H1 (cell line): ENCODE measurements around the gene LYPD6. TPM values are rescaled to one million over a fixed set of nuclear protein-coding genes. Genes with fewer than 3 reads are reported as not detected.

ENCODE experiments used
- CTCF ChIA-PET: fragments of 300-600 bp; sonication (Branson Sonifier 250); formaldehyde crosslinking; loops from one replicate; lab custom pipeline; 2021; ENCODE audit not compliant: partially characterized antibody; lab: Charles Lee
- POLR2A ChIA-PET: fragments of 300-600 bp; sonication (Branson Sonifier 250); formaldehyde crosslinking; loops from one replicate; lab custom pipeline; 2021; ENCODE audit warnings: inconsistent platforms; ENCODE audit not compliant: partially characterized antibody; lab: Charles Lee
- DNase-seq, 2 experiments: peaks; one replicate each; pipeline versions ENCODE4 v3.0.0 to v3.0.0-alpha.2; 2010 to 2022; ENCODE audit warnings: low spot score in 2 of 2, low read depth in 1 of 2, mixed read lengths in 1 of 2
- FAIRE-seq: peaks from 2 replicates; lab custom pipeline; 2011; peaks lifted over from hg19 to GRCh38; lab: Jason Lieb, UNC
- H2AFZ ChIP-seq: 2 replicates; pipeline ENCODE4 v1.8.1; 2012; ENCODE audit warnings: low read length, inconsistent platforms
- H2AK5ac ChIP-seq: 2 replicates; pipeline ENCODE4 v1.6.1; 2013; ENCODE audit warnings: low read depth, low read length
- H2BK120ac ChIP-seq: replicated peaks from 2 replicates; pipeline ENCODE3; 2013; ENCODE audit warnings: low read depth, low read length, inconsistent platforms
- H2BK12ac ChIP-seq: 2 replicates; pipeline ENCODE4 v1.6.1; 2013; ENCODE audit warnings: low read depth, low read length
- H2BK15ac ChIP-seq: 2 replicates; pipeline ENCODE4 v1.6.1; 2013; ENCODE audit warnings: low read length
- H2BK20ac ChIP-seq: 2 replicates; pipeline ENCODE4 v1.6.1; 2013; ENCODE audit warnings: low read length
- H2BK5ac ChIP-seq: 2 replicates; pipeline ENCODE4 v1.6.1; 2013; ENCODE audit warnings: low read depth, low read length
- H3K14ac ChIP-seq: 2 replicates; pipeline ENCODE4 v1.6.1; 2013; ENCODE audit warnings: inconsistent platforms; ENCODE audit not compliant: insufficient read length
- H3K18ac ChIP-seq: 2 replicates; pipeline ENCODE4 v1.6.1; 2013; ENCODE audit warnings: low read length; ENCODE audit errors: extremely low read depth
- H3K23ac ChIP-seq: 2 replicates; pipeline ENCODE4 v1.6.1; 2013; ENCODE audit warnings: inconsistent platforms; ENCODE audit not compliant: insufficient read length
- H3K23me2 ChIP-seq: 2 replicates; pipeline ENCODE4 v1.6.1; 2013; ENCODE audit warnings: low read depth, low read length
- H3K27ac ChIP-seq: 2 replicates; pipeline ENCODE4 v1.6.1; 2011; ENCODE audit warnings: low read depth, low read length, inconsistent platforms
- H3K27me3 ChIP-seq, 4 experiments: replicated peaks in 1 of 4; 1 replicate in 1 of 4; 2 replicates in 3 of 4; pipeline versions ENCODE4 v1.6.1 to v1.8.1; 2011 to 2013; ENCODE audit warnings: low read length in 3 of 4, mild to moderate bottlenecking in 3 of 4, inconsistent platforms in 2 of 4, mixed read lengths in 2 of 4, moderate library complexity in 1 of 4; ENCODE audit not compliant: control insufficient read depth in 3 of 4, insufficient read depth in 3 of 4; ENCODE audit errors: extremely low read depth in 1 of 4
- H3K36me3 ChIP-seq, 4 experiments: 2 replicates each; pipeline versions ENCODE4 v1.6.1 to v1.8.1; 2011 to 2013; ENCODE audit warnings: mild to moderate bottlenecking in 4 of 4, low read length in 3 of 4, moderate library complexity in 2 of 4, control low read depth in 1 of 4, inconsistent platforms in 1 of 4; ENCODE audit not compliant: insufficient read depth in 4 of 4, control insufficient read depth in 2 of 4
- H3K4ac ChIP-seq: replicated peaks from 2 replicates; pipeline ENCODE3; 2013; ENCODE audit warnings: low read length, low read depth, mixed read lengths, inconsistent platforms; ENCODE audit not compliant: insufficient read length
- H3K4me1 ChIP-seq, 4 experiments: replicated peaks in 1 of 4; 1 replicate in 1 of 4; 2 replicates in 3 of 4; pipeline versions ENCODE4 v1.6.1 to v1.8.1; 2011 to 2013; ENCODE audit warnings: low read length in 3 of 4, inconsistent platforms in 2 of 4, mixed read lengths in 1 of 4; ENCODE audit not compliant: insufficient read depth in 4 of 4, control insufficient read depth in 3 of 4
- H3K4me2 ChIP-seq, 2 experiments: 2 replicates each; pipeline versions ENCODE4 v1.6.1 to v1.8.1; 2011 to 2013; ENCODE audit warnings: low read depth in 2 of 2, low read length in 2 of 2, control low read depth in 1 of 2, inconsistent platforms in 1 of 2, mild to moderate bottlenecking in 1 of 2; ENCODE audit not compliant: insufficient read depth in 1 of 2
- H3K4me3 ChIP-seq, 4 experiments: fragments of 200-600, 300-600 bp in 1 of 4; sonication (generic), shearing (Covaris generic), sonication (Bioruptor Twin) in 1 of 4; 2 replicates each; pipeline versions ENCODE4 v1.5.1 to v1.8.1; 2011 to 2016; ENCODE audit warnings: low read length in 4 of 4, low read depth in 3 of 4, control low read depth in 2 of 4, inconsistent platforms in 2 of 4, mild to moderate bottlenecking in 2 of 4, mixed read lengths in 1 of 4, moderate library complexity in 1 of 4; ENCODE audit not compliant: insufficient read depth in 2 of 4; ENCODE audit errors: extremely low read depth in 1 of 4
- H3K56ac ChIP-seq: replicated peaks from 2 replicates; pipeline ENCODE3; 2013; ENCODE audit warnings: low read depth, mild to moderate bottlenecking, mixed read lengths, low read length, inconsistent platforms; ENCODE audit not compliant: insufficient read length
- H3K79me1 ChIP-seq: 2 replicates; pipeline ENCODE4 v1.6.1; 2013; ENCODE audit warnings: low read depth, low read length, control low read depth
- H3K79me2 ChIP-seq, 2 experiments: 2 replicates each; pipeline versions ENCODE4 v1.6.1 to v1.8.1; 2012 to 2013; ENCODE audit warnings: low read length in 2 of 2, mild to moderate bottlenecking in 2 of 2, inconsistent platforms in 1 of 2; ENCODE audit not compliant: insufficient read depth in 2 of 2, control insufficient read depth in 1 of 2
- H3K9ac ChIP-seq, 4 experiments: replicated peaks in 1 of 4; 1 replicate in 1 of 4; 2 replicates in 3 of 4; pipeline versions ENCODE4 v1.6.1 to v1.8.1; 2011 to 2013; ENCODE audit warnings: low read depth in 3 of 4, low read length in 3 of 4, control low read depth in 2 of 4, mild to moderate bottlenecking in 2 of 4, moderate library complexity in 2 of 4, inconsistent platforms in 1 of 4; ENCODE audit errors: extremely low read depth in 1 of 4
- H3K9me3 ChIP-seq, 2 experiments: 2 replicates each; pipeline versions ENCODE4 v1.6.1 to v1.8.1; 2012 to 2013; ENCODE audit warnings: mild to moderate bottlenecking in 2 of 2, moderate library complexity in 2 of 2, control low read depth in 1 of 2, inconsistent platforms in 1 of 2, low read depth in 1 of 2, low read length in 1 of 2, mixed read lengths in 1 of 2; ENCODE audit not compliant: insufficient read depth in 2 of 2
- H4K20me1 ChIP-seq, 2 experiments: replicated peaks in 1 of 2; 2 replicates each; pipeline versions ENCODE3 to v1.8.1; 2011 to 2013; ENCODE audit warnings: inconsistent platforms in 2 of 2, low read length in 2 of 2, mild to moderate bottlenecking in 1 of 2; ENCODE audit not compliant: insufficient read depth in 2 of 2, control insufficient read depth in 1 of 2
- H4K5ac ChIP-seq: 2 replicates; pipeline ENCODE4 v1.6.1; 2013; ENCODE audit warnings: low read length, low read depth, mixed read lengths, inconsistent platforms; ENCODE audit not compliant: insufficient read length
- H4K8ac ChIP-seq: 2 replicates; pipeline ENCODE4 v1.8.0; 2013; ENCODE audit warnings: mild to moderate bottlenecking, moderate library complexity, low read length, inconsistent platforms; ENCODE audit not compliant: insufficient read depth; ENCODE audit errors: extremely low read depth
- H4K91ac ChIP-seq: replicated peaks from 2 replicates; pipeline ENCODE3; 2013; ENCODE audit warnings: low read length, mixed read lengths, inconsistent platforms; ENCODE audit not compliant: insufficient read length
- POLR2AphosphoS5 ChIP-seq: IDR thresholded peaks from 2 replicates; pipeline ENCODE4 v1.6.1; 2011; ENCODE audit warnings: low read depth, low read length
- RXRA ChIP-seq: IDR thresholded peaks from 2 replicates; pipeline ENCODE4 v1.6.1; 2011; ENCODE audit warnings: low read depth, mild to moderate bottlenecking, low read length, moderate library complexity; ENCODE audit not compliant: insufficient read depth
- WGBS, 2 experiments: shearing (Covaris generic) in 1 of 2; methylation state at CpG; one replicate each; pipeline versions ENCODE4 v1.1.6 to v1.1.7; 2013 to 2015; ENCODE audit warnings: low lambda C conversion rate in 2 of 2, mixed read lengths in 2 of 2, inconsistent platforms in 1 of 2, low coverage in 1 of 2, missing lambda C conversion rate in 1 of 2; ENCODE audit not compliant: insufficient replicate concordance in 2 of 2, insufficient coverage in 1 of 2, insufficient read length in 1 of 2; ENCODE audit errors: extremely low coverage in 1 of 2, missing lambda C conversion rate in 1 of 2; 5-methylcytosine and 5-hydroxymethylcytosine counted together
- polyA plus RNA-seq, 7 experiments: library from polyadenylated mRNA; depleted of rRNA in 3 of 7; stranded (reverse) in 5 of 7; unstranded in 2 of 7; fragments of >200 nt in 5 of 7; fragments of 200-250 nt in 2 of 7; gene quantifications; 1 replicate in 5 of 7; 2 replicates in 1 of 7; 4 replicates in 1 of 7; pipeline versions ENCODE4 v1.2.1 to v1.2.3, GENCODE V29; 2011 to 2013; ENCODE audit warnings: missing spikeins in 2 of 7, mixed read lengths in 2 of 7
- total RNA-seq: library from RNA; stranded (reverse); fragmentation: NEBNext Ultra II Directional; extraction: Animal tissue kit (Norgen Biotek cat#: 25700); gene quantifications from 2 replicates; pipeline ENCODE4 v1.2.1, GENCODE V29; 2021

Gene LYPD6
- total and polyA plus RNA-seq, 2 of the 8 experiments (the other 6 are each of a cell fraction or from before 2014, with no cell fraction given) = 5.6 to 8.9 TPM

GRCh38 chr2:149470046-149470445 is 139.7 kb downstream of the LYPD6 start:
- Histone ChIP-seq H2BK20ac (no peak overlapping the region), H3K4ac (no peak overlapping the region), H3K23me2 (no peaks in the 10 kb centered on the region), H3K9me3 (no peaks in the 10 kb centered on the region), H3K9ac (no peak overlapping the region), H2BK15ac (no peak overlapping the region), H3K27me3 (no peaks in the 10 kb centered on the region), H3K14ac (no peak overlapping the region), H2BK12ac (no peak overlapping the region), H3K79me1 (no peaks in the 10 kb centered on the region), H3K36me3 (no peaks in the 10 kb centered on the region), H3K4me2 (no peak overlapping the region), H3K79me2 (no peaks in the 10 kb centered on the region), H2AK5ac (no peak overlapping the region), H2BK5ac (no peak overlapping the region)
- no peak for DNase-seq
- CTCF ChIA-PET = interaction anchor here (1.2 kb wide), 1 partner anchor 19 kb away, joined by 3 read pairs; no protein-coding TSS in a partner anchor
- TF ChIP-seq POLR2AphosphoS5 = no peak
- no peak for TF ChIP-seq RXRA
- TF ChIP-seq, all 59 proteins: peak for 0
- Histone ChIP-seq H3K23ac (no peak overlapping the region), H4K20me1 (peaks cover 2% of the 10 kb centered on the region in 2 experiments), H2BK120ac (no peak overlapping the region), H4K8ac (no peak overlapping the region), H2AFZ (no peak overlapping the region), H3K4me3 (no peak overlapping the region), H4K91ac (no peak overlapping the region), H3K56ac (no peak overlapping the region), H4K5ac (no peak overlapping the region), H3K18ac (no peak overlapping the region), H3K4me1 (no peaks in the 10 kb centered on the region), H3K27ac (no peak overlapping the region)
- POLR2A ChIA-PET = no interaction called here
- no peak for FAIRE-seq
- WGBS, 2 experiments = 86% methylated on average over 7 of the region's 7 CpGs; no CpG with 5 or more reads in 1 of the 2 experiments
